K562 (cell line): ENCODE data around the gene TRIM2. TPM values are rescaled to one million over a fixed set of nuclear protein-coding genes. Genes with fewer than 3 reads are reported as not detected.

ENCODE experiments used
- ATAC-seq: fragments of 200-7000 bp; cut with Tn5 transposase; 3 replicates; pipeline ENCODE4 v1.9.1; 2020; ENCODE audit warnings: moderate library complexity
- BruUV-seq: library from RNA; stranded (reverse); fragments of 400-500 nt; replicated peaks from 2 replicates; lab custom pipeline; 2021; lab: Mats Ljungman, UMichigan
- CTCF ChIA-PET: fragments of 300-600 bp; formaldehyde crosslinking; extraction: SDS; loops from one replicate; lab custom pipeline; 2021; ENCODE audit warnings: low intra/inter-chr PET ratio; lab: Yijun Ruan, JAX
- POLR2A ChIA-PET: fragments of 300-600, 350-650 bp; sonication (Branson Sonifier 250); formaldehyde crosslinking; extraction: SDS; loops from one replicate; lab custom pipeline; 2021; ENCODE audit warnings: antibody characterized with exemption, inconsistent platforms; lab: Yijun Ruan, JAX
- DNase-seq, 4 experiments: peaks; one replicate each; pipeline versions ENCODE4 v3.0.0 to v3.0.0-alpha.2; 2011 to 2018; ENCODE audit warnings: low spot score in 3 of 4, mixed read lengths in 3 of 4; ENCODE audit errors: extremely low read depth in 1 of 4
- FAIRE-seq: peaks from 2 replicates; lab custom pipeline; 2011; peaks lifted over from hg19 to GRCh38; lab: Jason Lieb, UNC
- H2AFZ ChIP-seq: 2 replicates; pipeline ENCODE4 v1.6.0; 2011; ENCODE audit warnings: low read depth, low read length, control low read depth, inconsistent platforms
- H3K27ac ChIP-seq: fragments of 200-600 bp; 3 replicates; pipeline ENCODE4 v1.8.0; 2011; ENCODE audit warnings: low read depth, mild to moderate bottlenecking, control low read depth, inconsistent platforms, low read length, moderate library complexity, mixed read lengths; ENCODE audit errors: extremely low read depth
- H3K27me3 ChIP-seq, 2 experiments: fragments of 300-600 bp in 1 of 2; 2 replicates in 1 of 2; 3 replicates in 1 of 2; pipeline versions ENCODE4 v1.6.0 to v1.8.0; 2011; ENCODE audit warnings: inconsistent platforms in 2 of 2, low read length in 2 of 2, mild to moderate bottlenecking in 1 of 2, mixed read lengths in 1 of 2, moderate library complexity in 1 of 2; ENCODE audit not compliant: control insufficient read depth in 2 of 2, insufficient read depth in 2 of 2
- H3K36me3 ChIP-seq: fragments of 300-600 bp; 3 replicates; pipeline ENCODE4 v1.8.0; 2011; ENCODE audit warnings: mild to moderate bottlenecking, low read length, inconsistent platforms; ENCODE audit not compliant: control insufficient read depth, insufficient read depth
- H3K4me1 ChIP-seq, 2 experiments: fragments of 200-600 bp in 1 of 2; replicated peaks in 1 of 2; 2 replicates in 1 of 2; 3 replicates in 1 of 2; pipeline versions ENCODE4 v1.5.1 to v1.8.0; 2011; ENCODE audit warnings: inconsistent platforms in 2 of 2, low read length in 2 of 2, mild to moderate bottlenecking in 1 of 2, mixed read lengths in 1 of 2, moderate library complexity in 1 of 2; ENCODE audit not compliant: control insufficient read depth in 2 of 2, insufficient read depth in 2 of 2
- H3K4me2 ChIP-seq: 2 replicates; pipeline ENCODE4 v1.6.1; 2011; ENCODE audit warnings: low read length, control low read depth, inconsistent platforms, mixed read lengths; ENCODE audit not compliant: insufficient read depth
- H3K4me3 ChIP-seq: fragments of 200-600 bp; sonication (generic), shearing (Covaris generic); 2 replicates; pipeline ENCODE4 v1.5.1; 2016; ENCODE audit warnings: control low read depth, inconsistent platforms
- H3K79me2 ChIP-seq: fragments of 200-600 bp; 3 replicates; pipeline ENCODE4 v1.8.0; 2011; ENCODE audit warnings: low read length, inconsistent platforms; ENCODE audit not compliant: control insufficient read depth, insufficient read depth
- H3K9ac ChIP-seq, 2 experiments: 2 replicates each; pipeline versions ENCODE4 v1.6.0 to v1.6.1; 2011; ENCODE audit warnings: low read depth in 2 of 2, low read length in 2 of 2, control low read depth in 1 of 2, inconsistent platforms in 1 of 2, mild to moderate bottlenecking in 1 of 2, mixed read lengths in 1 of 2; ENCODE audit not compliant: insufficient read depth in 1 of 2
- H3K9me1 ChIP-seq: one replicate; pipeline ENCODE4 v1.6.0; 2011; ENCODE audit warnings: inconsistent platforms, mild to moderate bottlenecking, low read length, moderate library complexity; ENCODE audit not compliant: control insufficient read depth, insufficient read depth
- H3K9me3 ChIP-seq: replicated peaks from 2 replicates; pipeline ENCODE4 v1.5.1; 2011; ENCODE audit warnings: low read depth, low read length, inconsistent platforms; ENCODE audit not compliant: control insufficient read depth, insufficient read depth
- H4K20me1 ChIP-seq: replicated peaks from 2 replicates; pipeline ENCODE4 v1.6.1; 2011; ENCODE audit warnings: low read length, inconsistent platforms, mixed read lengths; ENCODE audit not compliant: control insufficient read depth, insufficient read depth
- FOXA3 ChIP-seq, 2 experiments: fragments of 450-650 bp in 1 of 2; sonication (generic) in 1 of 2; formaldehyde crosslinking; IDR thresholded peaks in 1 of 2; conservative IDR thresholded peaks in 1 of 2; 2 replicates each; pipeline versions ENCODE4 v1.4.0 to v1.8.0; 2020 to 2022; ENCODE audit warnings: mild to moderate bottlenecking in 2 of 2, missing genetic modification reagents in 1 of 2
- NFATC3 ChIP-seq: fragments of 450-650 bp; IDR thresholded peaks from 2 replicates; pipeline ENCODE4 v1.6.1; 2017; ENCODE audit warnings: mild to moderate bottlenecking
- RUNX1 ChIP-seq: sonication (generic); IDR thresholded peaks from 2 replicates; pipeline ENCODE4 v1.6.1; 2016; ENCODE audit warnings: antibody characterized with exemption, low read depth
- WHSC1 ChIP-seq: IDR thresholded peaks from one replicate; pipeline ENCODE4 v1.6.1; 2012; ENCODE audit warnings: low read length, control low read depth, inconsistent platforms
- ZEB2 ChIP-seq: fragments of 450-650 bp; IDR thresholded peaks from 2 replicates; pipeline ENCODE4 v1.6.1; 2016
- WGBS: fragments of 100-300 bp; shearing (Covaris generic); methylation state at CpG from one replicate; pipeline ENCODE4 v1.1.6; 2016; ENCODE audit warnings: low coverage, mixed read lengths; ENCODE audit not compliant: insufficient coverage; ENCODE audit errors: missing lambda C conversion rate; 5-methylcytosine and 5-hydroxymethylcytosine counted together
- in situ Hi-C: fragments of 300-500 bp; cut with MboI; formaldehyde crosslinking; loops from 4 replicates; pipeline ENCODE4 v1.15.0; 2018; ENCODE audit warnings: inconsistent platforms, mixed read lengths
- intact Hi-C: fragments of 100-400 bp; cut with micrococcal nuclease; formaldehyde crosslinking; loops from 2 replicates; pipeline ENCODE4 v1.14.2; 2022
- polyA plus RNA-seq, 8 experiments: library from polyadenylated mRNA; depleted of rRNA in 4 of 8; stranded (reverse) in 5 of 8; unstranded in 3 of 8; fragments of >200 nt; fragmentation: Nextera tagmentation in 2 of 8; fragmentation: Illumina TruSeq in 1 of 8; extraction: Ambion mirVana in 2 of 8; extraction: Trizol in 1 of 8; gene quantifications; 2 replicates each; pipeline versions ENCODE4 v1.2.1 to v1.2.3, GENCODE V29; 2011 to 2014; ENCODE audit warnings: inconsistent platforms in 1 of 8, missing spikeins in 1 of 8
- total RNA-seq, 7 experiments: library from RNA; depleted of rRNA in 6 of 7; stranded (reverse); fragments of >200 nt in 6 of 7; fragmentation: Illumina TruSeq in 2 of 7; extraction: Trizol in 2 of 7; gene quantifications; 2 replicates each; pipeline versions ENCODE4 v1.2.1 to v1.2.3, GENCODE V29; 2011 to 2021; ENCODE audit warnings: low replicate concordance in 1 of 7
- TF ChIP-seq, protein P1 (sequence below): fragments of 450-650 bp; IDR thresholded peaks from 2 replicates; pipeline ENCODE4 v1.6.1; 2016; ENCODE audit warnings: borderline replicate concordance

TRIM2 gene
- total and polyA plus RNA-seq, 9 of the 15 experiments (the other 6 are each of a cell fraction or from before 2014, with no cell fraction given) = 0.01 to 0.41 (median 0.13) TPM; not detected in 1

DNA sequence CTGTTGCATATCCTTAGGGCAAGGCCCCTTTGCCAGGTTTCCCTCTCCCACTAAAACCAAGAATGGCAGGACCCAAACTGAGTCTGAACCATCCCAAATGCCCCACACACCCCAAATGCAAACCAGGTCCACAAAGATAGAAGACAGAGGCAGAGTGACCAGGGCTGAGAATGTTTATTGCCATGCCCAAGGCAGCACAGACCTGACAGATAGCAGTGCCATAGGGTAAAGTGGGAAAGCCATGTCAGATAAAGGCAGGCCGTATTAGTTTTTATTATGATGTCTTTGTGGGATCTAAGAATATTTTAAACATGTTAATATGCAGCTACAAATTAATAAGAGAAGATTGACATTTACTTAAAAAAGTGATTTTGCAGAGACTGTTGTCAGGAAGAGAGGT lies 110.7 kb downstream of the TRIM2 start:
- CTCF ChIA-PET = no interaction called here
- ATAC-seq (no peak), FAIRE-seq (no peak)
- 27% methylated on average over 1 of the region's 1 CpG for WGBS
- intact Hi-C loops = loop anchor here (5.0 kb wide), 2 partner anchors 108 to 228 kb away; no protein-coding TSS in a partner anchor
- no peaks in the 10 kb centered on the region for H3K9me1 ChIP-seq
- peaks cover 0 to 3% of the 10 kb centered on the region in 2 experiments; a peak in 3 of 5 replicates for H3K27me3 ChIP-seq
- no peaks in the 10 kb centered on the region for H4K20me1 ChIP-seq
- H3K27ac ChIP-seq = no peak overlapping the region
- no peak overlapping the region for H3K4me2 ChIP-seq
- TF ChIP-seq NFATC3 (no peak), ZEB2 (no peak), RUNX1 (no peak), FOXA3 (CRISPR knock-in tag; conservative IDR thresholded peaks at IDR 0.05 in 1 of 2, IDR thresholded peaks at IDR 0.05 in 1 of 2) (no peak), WHSC1 (no peak)
- TF ChIP-seq, protein P1, sequence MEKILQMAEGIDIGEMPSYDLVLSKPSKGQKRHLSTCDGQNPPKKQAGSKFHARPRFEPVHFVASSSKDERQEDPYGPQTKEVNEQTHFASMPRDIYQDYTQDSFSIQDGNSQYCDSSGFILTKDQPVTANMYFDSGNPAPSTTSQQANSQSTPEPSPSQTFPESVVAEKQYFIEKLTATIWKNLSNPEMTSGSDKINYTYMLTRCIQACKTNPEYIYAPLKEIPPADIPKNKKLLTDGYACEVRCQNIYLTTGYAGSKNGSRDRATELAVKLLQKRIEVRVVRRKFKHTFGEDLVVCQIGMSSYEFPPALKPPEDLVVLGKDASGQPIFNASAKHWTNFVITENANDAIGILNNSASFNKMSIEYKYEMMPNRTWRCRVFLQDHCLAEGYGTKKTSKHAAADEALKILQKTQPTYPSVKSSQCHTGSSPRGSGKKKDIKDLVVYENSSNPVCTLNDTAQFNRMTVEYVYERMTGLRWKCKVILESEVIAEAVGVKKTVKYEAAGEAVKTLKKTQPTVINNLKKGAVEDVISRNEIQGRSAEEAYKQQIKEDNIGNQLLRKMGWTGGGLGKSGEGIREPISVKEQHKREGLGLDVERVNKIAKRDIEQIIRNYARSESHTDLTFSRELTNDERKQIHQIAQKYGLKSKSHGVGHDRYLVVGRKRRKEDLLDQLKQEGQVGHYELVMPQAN = no peak
- TF ChIP-seq, all 486 proteins: peak for 0
- no peaks in the 10 kb centered on the region for H3K9me3 ChIP-seq
- in situ Hi-C loops = loop anchor here (25.0 kb wide), 1 partner anchor 478 kb away; no protein-coding TSS in a partner anchor
- H3K9ac ChIP-seq = no peak overlapping the region
- no peaks in the 10 kb centered on the region for H3K4me1 ChIP-seq
- no peaks in the 10 kb centered on the region for H3K36me3 ChIP-seq
- H3K79me2 ChIP-seq = no peaks in the 10 kb centered on the region
- H3K4me3 ChIP-seq = no peak overlapping the region
- POLR2A ChIA-PET = no interaction called here
- H2AFZ ChIP-seq = no peak overlapping the region
- no peak for DNase-seq
- BruUV-seq = no TSS peak
